PC-3 (cell line): ENCODE measurements around the gene CCDC169.
"Not testable (repeated sequence)": the region's sequence is repeated elsewhere in the genome, so short reads cannot be mapped to it uniquely, and the experiment has no call there.

Source experiments
- EZH2 ChIP-seq: fragments of 300-600 bp; sonication (generic); IDR thresholded peaks from one replicate; pipeline ENCODE4 v1.6.1; 2017; ENCODE audit warnings: antibody characterized with exemption, mild to moderate bottlenecking, low read length; ENCODE audit not compliant: unreplicated experiment
- EZH2phosphoT487 ChIP-seq: fragments of 300-600 bp; sonication (generic); IDR thresholded peaks from 2 replicates; pipeline ENCODE4 v1.6.1; 2018; ENCODE audit warnings: mild to moderate bottlenecking, antibody characterized with exemption, low read length, borderline replicate concordance
- TF ChIP-seq, protein P1 (sequence below): fragments of 300-600 bp; sonication (generic); conservative IDR thresholded peaks from 2 replicates; pipeline ENCODE4 v1.5.1; 2017; ENCODE audit warnings: antibody characterized with exemption, low read depth, mild to moderate bottlenecking, low read length

DNA sequence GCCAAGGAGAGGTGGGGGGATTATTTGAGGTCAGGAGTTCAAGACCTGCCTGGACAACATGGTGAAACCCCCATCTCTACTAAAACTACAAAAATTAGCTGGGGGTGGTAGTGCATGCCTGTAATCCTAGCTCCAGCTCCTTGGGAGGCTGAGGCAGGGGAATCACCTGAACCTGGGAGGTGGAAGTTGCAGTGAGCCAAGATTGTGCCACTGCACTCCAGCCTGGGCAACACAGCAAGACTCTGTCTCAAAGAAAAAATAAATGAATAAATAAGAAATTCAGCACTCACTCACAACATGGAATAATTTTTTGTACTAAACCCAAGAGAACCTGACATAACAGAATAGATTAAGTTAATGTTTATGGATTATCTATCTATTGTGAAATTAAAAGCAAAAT, 34.6 kb upstream of the CCDC169 start:
- not testable (repeated sequence) for TF ChIP-seq EZH2, EZH2phosphoT487
- TF ChIP-seq, protein P1, sequence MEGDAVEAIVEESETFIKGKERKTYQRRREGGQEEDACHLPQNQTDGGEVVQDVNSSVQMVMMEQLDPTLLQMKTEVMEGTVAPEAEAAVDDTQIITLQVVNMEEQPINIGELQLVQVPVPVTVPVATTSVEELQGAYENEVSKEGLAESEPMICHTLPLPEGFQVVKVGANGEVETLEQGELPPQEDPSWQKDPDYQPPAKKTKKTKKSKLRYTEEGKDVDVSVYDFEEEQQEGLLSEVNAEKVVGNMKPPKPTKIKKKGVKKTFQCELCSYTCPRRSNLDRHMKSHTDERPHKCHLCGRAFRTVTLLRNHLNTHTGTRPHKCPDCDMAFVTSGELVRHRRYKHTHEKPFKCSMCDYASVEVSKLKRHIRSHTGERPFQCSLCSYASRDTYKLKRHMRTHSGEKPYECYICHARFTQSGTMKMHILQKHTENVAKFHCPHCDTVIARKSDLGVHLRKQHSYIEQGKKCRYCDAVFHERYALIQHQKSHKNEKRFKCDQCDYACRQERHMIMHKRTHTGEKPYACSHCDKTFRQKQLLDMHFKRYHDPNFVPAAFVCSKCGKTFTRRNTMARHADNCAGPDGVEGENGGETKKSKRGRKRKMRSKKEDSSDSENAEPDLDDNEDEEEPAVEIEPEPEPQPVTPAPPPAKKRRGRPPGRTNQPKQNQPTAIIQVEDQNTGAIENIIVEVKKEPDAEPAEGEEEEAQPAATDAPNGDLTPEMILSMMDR: not testable (repeated sequence)
